HG02943 (cell line): Measurements from ENCODE around the gene GOLGA8R.
"Not testable (repeated sequence)": the region's sequence is repeated elsewhere in the genome, so short reads cannot be mapped to it uniquely, and the experiment has no call there.

Experiments used
- ATAC-seq: cut with Tn5 transposase; IDR thresholded peaks from one replicate; pipeline ENCODE4 v1.9.1; 2021; ENCODE audit warnings: mild to moderate bottlenecking, low read depth, moderate library complexity; ENCODE audit not compliant: unreplicated experiment

Gene GOLGA8R, protein sequence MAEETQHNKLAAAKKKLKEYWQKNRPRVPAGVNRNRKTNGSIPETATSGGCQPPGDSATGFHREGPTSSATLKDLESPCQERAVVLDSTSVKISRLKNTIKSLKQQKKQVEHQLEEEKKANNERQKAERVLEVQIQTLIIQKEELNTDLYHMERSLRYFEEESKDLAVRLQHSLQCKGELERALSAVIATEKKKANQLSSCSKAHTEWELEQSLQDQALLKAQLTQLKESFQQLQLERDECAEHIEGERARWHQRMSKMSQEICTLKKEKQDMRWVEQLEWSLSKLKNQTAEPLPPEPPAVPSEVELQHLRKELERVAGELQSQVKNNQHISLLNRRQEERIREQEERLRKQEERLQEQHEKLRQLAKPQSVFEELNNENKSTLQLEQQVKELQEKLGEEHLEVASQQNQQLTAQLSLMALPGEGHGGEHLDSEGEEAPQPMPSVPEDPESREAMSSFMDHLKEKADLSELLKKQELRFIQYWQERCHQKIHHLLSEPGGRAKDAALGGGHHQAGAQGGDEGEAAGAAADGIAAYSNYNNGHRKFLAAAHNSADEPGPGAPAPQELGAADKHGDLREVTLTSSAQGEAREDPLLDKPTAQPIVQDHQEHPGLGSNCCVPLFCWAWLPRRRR

DNA sequence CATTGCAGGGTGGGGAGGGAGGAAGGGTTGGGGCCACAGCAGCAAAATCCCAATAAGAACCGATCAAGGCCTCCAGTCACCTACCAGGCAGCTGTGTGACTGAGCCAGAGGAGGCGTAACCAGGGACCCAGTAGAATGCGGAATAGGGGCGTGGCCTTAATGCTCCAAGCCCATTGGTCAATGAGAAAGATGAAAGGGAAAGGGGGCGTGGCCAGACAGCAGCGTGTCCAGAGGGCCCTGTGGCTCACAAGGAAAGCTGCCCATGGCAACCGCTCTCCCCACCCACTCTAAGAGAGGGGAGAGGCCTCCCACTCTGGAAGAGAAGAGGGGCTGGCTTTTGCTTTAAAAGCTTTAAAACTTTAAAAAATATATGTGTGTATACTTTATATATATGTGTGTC, at the start of gene GOLGA8R:
GOLGA8R (minus strand) TSS at position 101 of the 400 bp plus-strand sequence; CDS start at position 3, 98 bp downstream.
- not testable (repeated sequence) for ATAC-seq

- ATAC-seq: not testable (repeated sequence)
These were observed 49.8 kb upstream of the GOLGA8R start for GRCh38 chr15:30463849-30464248.

DNA sequence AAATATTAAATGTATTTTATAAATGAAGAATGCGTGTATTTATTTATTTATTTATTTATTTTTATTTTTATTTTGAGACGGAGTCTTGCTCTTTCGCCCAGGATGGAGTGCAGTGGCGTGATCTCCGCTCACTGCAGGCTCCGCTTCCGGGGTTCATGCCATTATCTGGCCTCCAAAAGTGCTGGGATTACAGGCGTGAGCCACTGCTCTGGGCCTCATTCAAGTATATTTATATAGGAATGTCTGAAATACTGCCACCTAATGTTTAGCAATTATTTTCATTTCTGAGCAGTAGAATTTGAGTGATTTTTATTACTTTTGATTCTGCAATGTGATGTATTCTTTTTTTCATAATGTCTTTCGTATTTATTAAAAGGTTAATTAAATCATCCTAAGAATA, 48.1 kb upstream of the GOLGA8R start:
- not testable (repeated sequence) for ATAC-seq

GRCh38 chr15:30452702-30453101, 38.6 kb upstream of the GOLGA8R start:
- ATAC-seq: not testable (repeated sequence)

- ATAC-seq: not testable (repeated sequence)
These were observed 24.3 kb upstream of the GOLGA8R start for GRCh38 chr15:30438348-30438747.

DNA sequence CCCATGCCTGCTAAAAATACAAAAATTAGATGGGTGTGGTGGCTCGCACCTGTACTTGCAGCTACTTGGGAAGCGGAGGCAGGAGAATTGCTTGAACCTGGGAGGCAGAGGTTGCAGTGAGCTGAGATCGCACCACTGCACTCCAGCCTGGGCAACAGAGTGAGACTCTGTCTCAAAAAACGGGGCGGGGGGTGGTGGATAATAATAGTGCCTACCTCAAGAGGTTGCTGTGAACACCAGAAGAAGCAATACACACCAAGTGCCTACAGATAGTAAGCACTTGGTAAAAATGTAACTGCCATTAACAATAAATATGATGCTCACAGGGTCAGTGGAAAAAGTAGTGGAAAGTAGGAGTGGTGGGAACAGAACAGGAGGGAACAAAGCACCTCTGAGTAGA, 21.8 kb upstream of the GOLGA8R start:
- not testable (repeated sequence) for ATAC-seq

- not testable (repeated sequence) for ATAC-seq
These were observed 6.7 kb upstream of the GOLGA8R start for GRCh38 chr15:30420723-30421122.

DNA sequence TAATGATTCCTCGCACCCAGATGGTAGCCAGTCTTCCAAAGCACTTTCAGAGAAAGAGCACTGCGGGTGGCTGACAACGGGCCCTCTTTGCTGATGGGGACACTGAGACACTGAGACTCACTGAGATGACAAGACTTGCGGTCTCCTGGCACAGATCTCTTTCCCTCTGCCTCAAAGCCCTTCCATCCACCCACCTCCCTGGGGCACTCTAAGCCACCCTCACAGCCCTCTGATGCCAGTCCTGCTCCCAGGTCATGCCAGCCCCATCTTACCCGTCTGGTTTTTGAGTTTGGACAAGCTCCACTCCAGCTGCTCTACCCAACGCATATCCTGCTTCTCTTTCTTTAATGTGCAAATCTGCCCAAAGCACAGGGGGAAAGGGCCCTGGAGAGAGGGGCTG, 6.4 kb downstream of the GOLGA8R start:
- ATAC-seq: not testable (repeated sequence)

GRCh38 chr15:30398988-30399387, 15.1 kb downstream of the GOLGA8R start:
- not testable (repeated sequence) for ATAC-seq

- ATAC-seq: not testable (repeated sequence)
These were observed 20.4 kb downstream of the GOLGA8R start for GRCh38 chr15:30393664-30393991.

GRCh38 chr15:30392766-30393663, 21.0 kb downstream of the GOLGA8R start, which contains the start of gene CHRFAM7A:
TSS of gene CHRFAM7A (minus strand) at chr15:30393540. CDS start at chr15:30383351, 10,189 bp downstream.
- not testable (repeated sequence) for ATAC-seq

- not testable (repeated sequence) for ATAC-seq
These were observed 27.7 kb downstream of the GOLGA8R start for GRCh38 chr15:30386318-30386887.

DNA sequence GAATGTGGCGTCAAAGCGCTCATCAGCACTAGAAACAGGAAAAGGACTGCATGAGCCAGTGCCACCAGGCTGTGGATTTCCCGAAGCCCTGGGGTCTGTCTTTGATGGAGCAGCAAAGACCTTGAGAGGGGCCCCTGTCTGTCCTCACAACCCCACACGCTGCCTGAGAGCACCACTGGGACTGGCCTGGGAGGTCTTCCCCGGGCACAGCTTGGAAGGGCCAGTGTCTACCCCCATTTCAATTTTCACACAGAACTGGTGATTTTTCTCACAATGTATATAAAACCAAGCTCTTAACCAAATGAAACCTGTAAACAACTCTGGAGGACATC, 37.0 kb downstream of the GOLGA8R start:
- ATAC-seq: not testable (repeated sequence)

- not testable (repeated sequence) for ATAC-seq
These were observed 37.5 kb downstream of the GOLGA8R start for GRCh38 chr15:30376375-30377081.

DNA sequence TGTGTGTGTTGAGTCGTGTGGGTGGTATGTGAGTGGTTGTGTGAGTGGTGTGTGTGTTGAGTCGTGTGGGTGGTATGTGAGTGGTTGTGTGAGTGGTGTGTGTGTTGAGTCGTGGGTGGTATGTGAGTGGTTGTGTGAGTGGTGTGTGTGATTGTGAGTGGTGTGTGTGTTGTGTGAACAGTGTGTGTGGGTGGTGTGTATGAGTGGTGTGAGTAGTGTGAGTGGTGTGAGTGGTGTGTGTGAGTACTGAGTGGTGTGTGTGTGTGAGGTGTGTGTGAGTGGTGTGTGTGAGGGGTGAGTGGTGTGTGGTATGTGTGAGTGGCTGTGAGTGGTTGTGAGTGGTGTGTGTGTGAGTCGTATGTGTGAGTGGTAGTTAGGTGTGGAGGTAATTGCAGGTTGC, 38.2 kb downstream of the GOLGA8R start:
- not testable (repeated sequence) for ATAC-seq

- not testable (repeated sequence) for ATAC-seq
These were observed 39.2 kb downstream of the GOLGA8R start for GRCh38 chr15:30374862-30375261.

DNA sequence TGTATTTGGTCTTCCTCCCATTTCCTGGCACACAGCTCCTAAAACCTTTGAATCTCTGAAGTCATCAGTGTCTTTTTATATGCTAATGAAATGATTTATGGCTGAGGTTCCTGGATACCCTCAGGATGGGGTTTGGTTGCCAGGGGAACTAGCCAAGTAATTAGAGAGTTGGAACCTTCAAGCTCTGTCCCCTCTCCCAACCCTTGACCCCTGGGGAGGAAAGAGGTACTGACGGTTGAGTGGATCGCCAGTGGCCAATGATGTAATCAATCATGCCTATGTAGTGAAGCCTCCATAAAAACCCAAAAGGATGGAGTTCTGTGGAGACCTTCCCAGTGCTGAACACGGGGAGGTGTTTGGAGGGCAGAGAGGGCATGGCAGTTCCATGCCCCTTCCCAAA, 45.8 kb downstream of the GOLGA8R start:
- ATAC-seq: not testable (repeated sequence)

- ATAC-seq: not testable (repeated sequence)
These were observed 46.8 kb downstream of the GOLGA8R start for GRCh38 chr15:30367246-30367645.

DNA sequence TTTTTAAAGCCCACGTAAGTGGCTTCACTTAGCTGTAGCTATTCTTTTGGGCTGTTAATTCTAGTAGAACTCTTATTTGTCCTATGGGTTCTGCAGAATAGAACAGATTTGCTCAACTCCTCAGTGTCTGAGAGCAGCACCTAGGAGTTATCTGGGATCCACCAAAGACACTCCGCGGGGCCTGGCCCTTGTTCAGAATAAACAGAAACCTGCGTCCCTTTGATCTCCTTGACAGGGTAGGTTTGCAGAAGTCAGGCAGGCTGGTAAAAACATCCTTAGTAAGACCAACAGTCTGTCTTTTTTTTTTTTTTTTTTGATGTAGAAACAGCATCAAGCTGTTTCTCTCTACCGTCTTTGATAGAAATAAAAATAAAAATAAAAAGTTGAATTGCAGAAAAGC, 52.7 kb downstream of the GOLGA8R start:
- ATAC-seq: not testable (repeated sequence)

GRCh38 chr15:30360990-30361389, 53.1 kb downstream of the GOLGA8R start:
- ATAC-seq: not testable (repeated sequence)
